H1 (cell line): ENCODE results near the gene RBFA. TPM values are rescaled to one million over a fixed set of nuclear protein-coding genes. Genes with fewer than 3 reads are reported as not detected.

Experiments used
- CTCF ChIA-PET: fragments of 300-600 bp; sonication (Branson Sonifier 250); formaldehyde crosslinking; loops from one replicate; lab custom pipeline; 2021; ENCODE audit not compliant: partially characterized antibody; lab: Charles Lee
- POLR2A ChIA-PET: fragments of 300-600 bp; sonication (Branson Sonifier 250); formaldehyde crosslinking; loops from one replicate; lab custom pipeline; 2021; ENCODE audit warnings: inconsistent platforms; ENCODE audit not compliant: partially characterized antibody; lab: Charles Lee
- DNase-seq, 2 experiments: peaks; one replicate each; pipeline versions ENCODE4 v3.0.0 to v3.0.0-alpha.2; 2010 to 2022; ENCODE audit warnings: low spot score in 2 of 2, low read depth in 1 of 2, mixed read lengths in 1 of 2
- FAIRE-seq: peaks from 2 replicates; lab custom pipeline; 2011; peaks lifted over from hg19 to GRCh38; lab: Jason Lieb, UNC
- H2AFZ ChIP-seq: 2 replicates; pipeline ENCODE4 v1.8.1; 2012; ENCODE audit warnings: low read length, inconsistent platforms
- H2AK5ac ChIP-seq: 2 replicates; pipeline ENCODE4 v1.6.1; 2013; ENCODE audit warnings: low read depth, low read length
- H2BK120ac ChIP-seq: replicated peaks from 2 replicates; pipeline ENCODE3; 2013; ENCODE audit warnings: low read depth, low read length, inconsistent platforms
- H2BK12ac ChIP-seq: 2 replicates; pipeline ENCODE4 v1.6.1; 2013; ENCODE audit warnings: low read depth, low read length
- H2BK15ac ChIP-seq: 2 replicates; pipeline ENCODE4 v1.6.1; 2013; ENCODE audit warnings: low read length
- H2BK20ac ChIP-seq: 2 replicates; pipeline ENCODE4 v1.6.1; 2013; ENCODE audit warnings: low read length
- H2BK5ac ChIP-seq: 2 replicates; pipeline ENCODE4 v1.6.1; 2013; ENCODE audit warnings: low read depth, low read length
- H3K14ac ChIP-seq: 2 replicates; pipeline ENCODE4 v1.6.1; 2013; ENCODE audit warnings: inconsistent platforms; ENCODE audit not compliant: insufficient read length
- H3K18ac ChIP-seq: 2 replicates; pipeline ENCODE4 v1.6.1; 2013; ENCODE audit warnings: low read length; ENCODE audit errors: extremely low read depth
- H3K23ac ChIP-seq: 2 replicates; pipeline ENCODE4 v1.6.1; 2013; ENCODE audit warnings: inconsistent platforms; ENCODE audit not compliant: insufficient read length
- H3K23me2 ChIP-seq: 2 replicates; pipeline ENCODE4 v1.6.1; 2013; ENCODE audit warnings: low read depth, low read length
- H3K27ac ChIP-seq: 2 replicates; pipeline ENCODE4 v1.6.1; 2011; ENCODE audit warnings: low read depth, low read length, inconsistent platforms
- H3K27me3 ChIP-seq, 4 experiments: replicated peaks in 1 of 4; 1 replicate in 1 of 4; 2 replicates in 3 of 4; pipeline versions ENCODE4 v1.6.1 to v1.8.1; 2011 to 2013; ENCODE audit warnings: low read length in 3 of 4, mild to moderate bottlenecking in 3 of 4, inconsistent platforms in 2 of 4, mixed read lengths in 2 of 4, moderate library complexity in 1 of 4; ENCODE audit not compliant: control insufficient read depth in 3 of 4, insufficient read depth in 3 of 4; ENCODE audit errors: extremely low read depth in 1 of 4
- H3K36me3 ChIP-seq, 4 experiments: 2 replicates each; pipeline versions ENCODE4 v1.6.1 to v1.8.1; 2011 to 2013; ENCODE audit warnings: mild to moderate bottlenecking in 4 of 4, low read length in 3 of 4, moderate library complexity in 2 of 4, control low read depth in 1 of 4, inconsistent platforms in 1 of 4; ENCODE audit not compliant: insufficient read depth in 4 of 4, control insufficient read depth in 2 of 4
- H3K4ac ChIP-seq: replicated peaks from 2 replicates; pipeline ENCODE3; 2013; ENCODE audit warnings: low read length, low read depth, mixed read lengths, inconsistent platforms; ENCODE audit not compliant: insufficient read length
- H3K4me1 ChIP-seq, 4 experiments: replicated peaks in 1 of 4; 1 replicate in 1 of 4; 2 replicates in 3 of 4; pipeline versions ENCODE4 v1.6.1 to v1.8.1; 2011 to 2013; ENCODE audit warnings: low read length in 3 of 4, inconsistent platforms in 2 of 4, mixed read lengths in 1 of 4; ENCODE audit not compliant: insufficient read depth in 4 of 4, control insufficient read depth in 3 of 4
- H3K4me2 ChIP-seq, 2 experiments: 2 replicates each; pipeline versions ENCODE4 v1.6.1 to v1.8.1; 2011 to 2013; ENCODE audit warnings: low read depth in 2 of 2, low read length in 2 of 2, control low read depth in 1 of 2, inconsistent platforms in 1 of 2, mild to moderate bottlenecking in 1 of 2; ENCODE audit not compliant: insufficient read depth in 1 of 2
- H3K4me3 ChIP-seq, 4 experiments: fragments of 200-600, 300-600 bp in 1 of 4; sonication (generic), shearing (Covaris generic), sonication (Bioruptor Twin) in 1 of 4; 2 replicates each; pipeline versions ENCODE4 v1.5.1 to v1.8.1; 2011 to 2016; ENCODE audit warnings: low read length in 4 of 4, low read depth in 3 of 4, control low read depth in 2 of 4, inconsistent platforms in 2 of 4, mild to moderate bottlenecking in 2 of 4, mixed read lengths in 1 of 4, moderate library complexity in 1 of 4; ENCODE audit not compliant: insufficient read depth in 2 of 4; ENCODE audit errors: extremely low read depth in 1 of 4
- H3K56ac ChIP-seq: replicated peaks from 2 replicates; pipeline ENCODE3; 2013; ENCODE audit warnings: low read depth, mild to moderate bottlenecking, mixed read lengths, low read length, inconsistent platforms; ENCODE audit not compliant: insufficient read length
- H3K79me1 ChIP-seq: 2 replicates; pipeline ENCODE4 v1.6.1; 2013; ENCODE audit warnings: low read depth, low read length, control low read depth
- H3K79me2 ChIP-seq, 2 experiments: 2 replicates each; pipeline versions ENCODE4 v1.6.1 to v1.8.1; 2012 to 2013; ENCODE audit warnings: low read length in 2 of 2, mild to moderate bottlenecking in 2 of 2, inconsistent platforms in 1 of 2; ENCODE audit not compliant: insufficient read depth in 2 of 2, control insufficient read depth in 1 of 2
- H3K9ac ChIP-seq, 4 experiments: replicated peaks in 1 of 4; 1 replicate in 1 of 4; 2 replicates in 3 of 4; pipeline versions ENCODE4 v1.6.1 to v1.8.1; 2011 to 2013; ENCODE audit warnings: low read depth in 3 of 4, low read length in 3 of 4, control low read depth in 2 of 4, mild to moderate bottlenecking in 2 of 4, moderate library complexity in 2 of 4, inconsistent platforms in 1 of 4; ENCODE audit errors: extremely low read depth in 1 of 4
- H3K9me3 ChIP-seq, 2 experiments: 2 replicates each; pipeline versions ENCODE4 v1.6.1 to v1.8.1; 2012 to 2013; ENCODE audit warnings: mild to moderate bottlenecking in 2 of 2, moderate library complexity in 2 of 2, control low read depth in 1 of 2, inconsistent platforms in 1 of 2, low read depth in 1 of 2, low read length in 1 of 2, mixed read lengths in 1 of 2; ENCODE audit not compliant: insufficient read depth in 2 of 2
- H4K20me1 ChIP-seq, 2 experiments: replicated peaks in 1 of 2; 2 replicates each; pipeline versions ENCODE3 to v1.8.1; 2011 to 2013; ENCODE audit warnings: inconsistent platforms in 2 of 2, low read length in 2 of 2, mild to moderate bottlenecking in 1 of 2; ENCODE audit not compliant: insufficient read depth in 2 of 2, control insufficient read depth in 1 of 2
- H4K5ac ChIP-seq: 2 replicates; pipeline ENCODE4 v1.6.1; 2013; ENCODE audit warnings: low read length, low read depth, mixed read lengths, inconsistent platforms; ENCODE audit not compliant: insufficient read length
- H4K8ac ChIP-seq: 2 replicates; pipeline ENCODE4 v1.8.0; 2013; ENCODE audit warnings: mild to moderate bottlenecking, moderate library complexity, low read length, inconsistent platforms; ENCODE audit not compliant: insufficient read depth; ENCODE audit errors: extremely low read depth
- H4K91ac ChIP-seq: replicated peaks from 2 replicates; pipeline ENCODE3; 2013; ENCODE audit warnings: low read length, mixed read lengths, inconsistent platforms; ENCODE audit not compliant: insufficient read length
- ASH2L ChIP-seq: fragments of 200-600, 300-600 bp; sonication (generic); IDR thresholded peaks from one replicate; pipeline ENCODE4 v1.7.1; 2017; ENCODE audit warnings: low read length
- BACH1 ChIP-seq: IDR thresholded peaks from 2 replicates; pipeline ENCODE4 v1.6.1; 2012; ENCODE audit warnings: low read length, improper control_type of control experiment
- BRCA1 ChIP-seq: IDR thresholded peaks from 2 replicates; pipeline ENCODE4 v1.6.1; 2012; ENCODE audit warnings: low read depth, low read length, improper control_type of control experiment
- CBX5 ChIP-seq: fragments of 300-800, 300-1000 bp; sonication (generic); IDR thresholded peaks from 2 replicates; pipeline ENCODE4 v1.7.1; 2016; ENCODE audit warnings: antibody characterized with exemption, low read length, low read depth
- CHD2 ChIP-seq: IDR thresholded peaks from 2 replicates; pipeline ENCODE4 v1.6.1; 2012; ENCODE audit warnings: low read length, improper control_type of control experiment
- CREB1 ChIP-seq: IDR thresholded peaks from 2 replicates; pipeline ENCODE4 v1.6.1; 2012; ENCODE audit warnings: inconsistent platforms
- CTBP2 ChIP-seq: IDR thresholded peaks from 2 replicates; pipeline ENCODE4 v1.7.0; 2011; ENCODE audit warnings: borderline replicate concordance, mild to moderate bottlenecking, moderate library complexity, mixed read lengths, low read length; ENCODE audit not compliant: insufficient read depth, insufficient read length
- EP300 ChIP-seq, 2 experiments: IDR thresholded peaks; 1 replicate in 1 of 2; 2 replicates in 1 of 2; pipeline ENCODE4 v1.6.1; 2011 to 2012; ENCODE audit warnings: low read depth in 2 of 2, low read length in 2 of 2, mild to moderate bottlenecking in 2 of 2, borderline replicate concordance in 1 of 2, inconsistent platforms in 1 of 2, moderate library complexity in 1 of 2
- KDM5A ChIP-seq: fragments of 200-600 bp; IDR thresholded peaks from 2 replicates; pipeline ENCODE4 v1.7.1; 2012; ENCODE audit warnings: mild to moderate bottlenecking, low read length, inconsistent platforms, mixed read lengths
- POLR2AphosphoS5 ChIP-seq: IDR thresholded peaks from 2 replicates; pipeline ENCODE4 v1.6.1; 2011; ENCODE audit warnings: low read depth, low read length
- RBBP5 ChIP-seq: IDR thresholded peaks from 2 replicates; pipeline ENCODE4 v1.7.1; 2012; ENCODE audit warnings: low read depth, mild to moderate bottlenecking, inconsistent platforms, low read length, moderate library complexity, borderline replicate concordance
- SP2 ChIP-seq: IDR thresholded peaks from 2 replicates; pipeline ENCODE4 v1.6.1; 2012; ENCODE audit warnings: mild to moderate bottlenecking, low read length, inconsistent platforms
- TAF1 ChIP-seq: IDR thresholded peaks from 2 replicates; pipeline ENCODE4 v1.6.1; 2011; ENCODE audit warnings: mild to moderate bottlenecking, low read depth, low read length
- TBP ChIP-seq: IDR thresholded peaks from 2 replicates; pipeline ENCODE4 v1.6.1; 2011; ENCODE audit warnings: low read depth, low read length, improper control_type of control experiment
- ZNF274 ChIP-seq: IDR thresholded peaks from 2 replicates; pipeline ENCODE4 v1.7.0; 2012; ENCODE audit warnings: low read length, borderline replicate concordance; ENCODE audit errors: extremely low read depth
- WGBS, 2 experiments: shearing (Covaris generic) in 1 of 2; methylation state at CpG; one replicate each; pipeline versions ENCODE4 v1.1.6 to v1.1.7; 2013 to 2015; ENCODE audit warnings: low lambda C conversion rate in 2 of 2, mixed read lengths in 2 of 2, inconsistent platforms in 1 of 2, low coverage in 1 of 2, missing lambda C conversion rate in 1 of 2; ENCODE audit not compliant: insufficient replicate concordance in 2 of 2, insufficient coverage in 1 of 2, insufficient read length in 1 of 2; ENCODE audit errors: extremely low coverage in 1 of 2, missing lambda C conversion rate in 1 of 2; 5-methylcytosine and 5-hydroxymethylcytosine counted together
- polyA plus RNA-seq, 7 experiments: library from polyadenylated mRNA; depleted of rRNA in 3 of 7; stranded (reverse) in 5 of 7; unstranded in 2 of 7; fragments of >200 nt in 5 of 7; fragments of 200-250 nt in 2 of 7; gene quantifications; 1 replicate in 5 of 7; 2 replicates in 1 of 7; 4 replicates in 1 of 7; pipeline versions ENCODE4 v1.2.1 to v1.2.3, GENCODE V29; 2011 to 2013; ENCODE audit warnings: missing spikeins in 2 of 7, mixed read lengths in 2 of 7
- total RNA-seq: library from RNA; stranded (reverse); fragmentation: NEBNext Ultra II Directional; extraction: Animal tissue kit (Norgen Biotek cat#: 25700); gene quantifications from 2 replicates; pipeline ENCODE4 v1.2.1, GENCODE V29; 2021
- TF ChIP-seq, protein P1 (sequence below): IDR thresholded peaks from 2 replicates; pipeline ENCODE4 v1.6.1; 2012; ENCODE audit warnings: inconsistent platforms

Gene RBFA
- total and polyA plus RNA-seq, 2 of the 8 experiments (the other 6 are each of a cell fraction or from before 2014, with no cell fraction given), result 19.2 to 29.5 TPM

DNA sequence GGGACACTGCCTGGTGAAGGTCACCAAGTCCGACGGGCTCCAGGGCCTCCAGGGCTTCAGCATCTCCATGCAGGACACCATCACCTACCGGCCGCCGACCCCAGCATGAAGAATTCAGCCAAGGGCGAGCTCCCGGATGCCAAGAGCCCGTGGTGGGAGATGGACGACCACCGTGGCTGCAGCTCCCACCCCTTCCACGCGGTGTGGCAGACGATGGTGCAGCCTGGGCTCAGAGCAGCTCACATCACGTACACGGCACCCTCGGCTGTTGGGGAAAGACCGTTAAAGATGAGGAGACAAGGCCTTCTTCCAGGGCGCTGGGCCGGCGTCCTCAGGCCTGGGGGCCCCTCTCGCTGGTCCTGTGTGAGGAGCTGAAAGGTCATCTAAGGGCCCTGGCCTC, 43.6 kb downstream of the RBFA start:
- no peaks in the 10 kb centered on the region for H3K27me3 ChIP-seq
- TF ChIP-seq CBX5 (no peak), POLR2AphosphoS5 (no peak), CTBP2 (no peak), BACH1 (no peak), SP2 (no peak), RBBP5 (no peak), EP300 (IDR thresholded peaks at IDR 0.05; ENCODE audit: borderline replicate concordance in 1 of 2, low read depth in 2 of 2, low read length in 2 of 2) (no peak), ASH2L (no peak), CREB1 (no peak), CHD2 (no peak), BRCA1 (no peak), KDM5A (no peak), TBP (no peak), TAF1 (no peak), ZNF274 (no peak)
- TF ChIP-seq, protein P1, sequence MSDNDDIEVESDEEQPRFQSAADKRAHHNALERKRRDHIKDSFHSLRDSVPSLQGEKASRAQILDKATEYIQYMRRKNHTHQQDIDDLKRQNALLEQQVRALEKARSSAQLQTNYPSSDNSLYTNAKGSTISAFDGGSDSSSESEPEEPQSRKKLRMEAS, result no peak
- no peak overlapping the region for H3K4me3 ChIP-seq

More for the DNA sequence above, 43.6 kb downstream of the RBFA start:
- no peak overlapping the region for H2AK5ac ChIP-seq
- H4K20me1 ChIP-seq, result no peaks in the 10 kb centered on the region
- peaks cover 0 to 28% of the 10 kb centered on the region in 2 experiments; a peak in 2 of 4 replicates for H3K9me3 ChIP-seq
- H2AFZ ChIP-seq, result no peak overlapping the region
- H2BK120ac ChIP-seq, result no peak overlapping the region
- H3K79me1 ChIP-seq, result no peaks in the 10 kb centered on the region
- H3K56ac ChIP-seq, result no peak overlapping the region
- no peak overlapping the region for H3K14ac ChIP-seq
- no peaks in the 10 kb centered on the region for H3K36me3 ChIP-seq
- DNase-seq (no peak), FAIRE-seq (no peak)
- no peak overlapping the region for H3K4ac ChIP-seq
- ChIA-PET POLR2A (interaction anchor here (0.6 kb wide), 1 partner anchor 90 kb away, joined by 3 read pairs; no protein-coding TSS in a partner anchor), CTCF (interaction anchor here (0.8 to 1.3 kb wide), 3 partner anchors 9 to 179 kb away, joined by 3 to 5 read pairs (median 3); no protein-coding TSS in a partner anchor)
- H2BK15ac ChIP-seq, result no peak overlapping the region
- H3K23ac ChIP-seq, result no peak overlapping the region
- WGBS, 2 experiments, result 94% methylated on average over 20 of the region's 21 CpGs; no CpG with 5 or more reads in 1 of the 2 experiments
- no peak overlapping the region; the same call in 1 of the 2 replicates for H4K8ac ChIP-seq
- no peak overlapping the region for H2BK5ac ChIP-seq
- no peaks in the 10 kb centered on the region for H3K79me2 ChIP-seq
- H3K9ac ChIP-seq, result no peak overlapping the region
- no peaks in the 10 kb centered on the region for H3K23me2 ChIP-seq
- H3K27ac ChIP-seq, result no peak overlapping the region
- no peak overlapping the region for H2BK20ac ChIP-seq
- no peaks in the 10 kb centered on the region for H3K4me1 ChIP-seq
- no peak overlapping the region for H3K4me2 ChIP-seq
- H4K91ac ChIP-seq, result no peak overlapping the region
- H4K5ac ChIP-seq, result no peak overlapping the region
- no peak overlapping the region for H2BK12ac ChIP-seq
- H3K18ac ChIP-seq, result no peak overlapping the region
